SU-DHL-6 (cell line): Measurements from ENCODE around the gene GDF10.

ENCODE experiments used
- H2AFZ ChIP-seq: fragments of 200-600 bp; sonication (generic); 2 replicates; pipeline ENCODE4 v1.6.1; 2014; ENCODE audit warnings: low read depth, mild to moderate bottlenecking, moderate library complexity, mixed read lengths, antibody characterized with exemption, low read length; ENCODE audit not compliant: severe bottlenecking
- H3F3A ChIP-seq: fragments of 200-600 bp; shearing (Covaris generic); 2 replicates; pipeline ENCODE4 v1.6.0; 2016; ENCODE audit warnings: antibody characterized with exemption, mild to moderate bottlenecking; ENCODE audit not compliant: insufficient read depth
- H3K27ac ChIP-seq: fragments of 200-600 bp; sonication (generic); 2 replicates; pipeline ENCODE4 v1.5.1; 2016; ENCODE audit warnings: low read depth, mild to moderate bottlenecking, low read length, moderate library complexity, mixed read lengths
- H3K27me3 ChIP-seq: fragments of 200-600 bp; sonication (generic), shearing (Covaris generic); 2 replicates; pipeline ENCODE4 v1.6.0; 2014; ENCODE audit warnings: mild to moderate bottlenecking, low read length
- H3K36me3 ChIP-seq: fragments of 200-600 bp; sonication (generic); 2 replicates; pipeline ENCODE4 v1.6.1; 2014; ENCODE audit warnings: mild to moderate bottlenecking, low read length, mixed read lengths
- H3K4me2 ChIP-seq: fragments of 300-600, 200-600 bp; shearing (Covaris generic), sonication (generic); 2 replicates; pipeline ENCODE4 v1.6.0; 2014; ENCODE audit warnings: low read length, low read depth, mild to moderate bottlenecking; ENCODE audit not compliant: poor library complexity, severe bottlenecking
- H3K4me3 ChIP-seq: fragments of 200-600 bp; sonication (generic); 2 replicates; pipeline ENCODE4 v1.5.1; 2014; ENCODE audit warnings: antibody characterized with exemption, low read length, mild to moderate bottlenecking, mixed read lengths; ENCODE audit not compliant: insufficient read depth, poor library complexity, severe bottlenecking
- H3K79me2 ChIP-seq: fragments of 200-600 bp; sonication (generic); 2 replicates; pipeline ENCODE4 v1.6.1; 2014; ENCODE audit warnings: mild to moderate bottlenecking, low read length, moderate library complexity; ENCODE audit not compliant: insufficient read depth
- H3K9ac ChIP-seq: fragments of 200-600 bp; sonication (generic); 2 replicates; pipeline ENCODE4 v1.7.0; 2014; ENCODE audit warnings: mild to moderate bottlenecking, low read length
- H3K9me2 ChIP-seq: fragments of 200-600 bp; sonication (generic); replicated peaks from 2 replicates; pipeline ENCODE4 v1.6.1; 2014; ENCODE audit warnings: low read length; ENCODE audit not compliant: insufficient read depth
- H3K9me3 ChIP-seq: fragments of 200-600 bp; sonication (generic); 2 replicates; pipeline ENCODE4 v1.6.1; 2014; ENCODE audit warnings: low read length, mixed read lengths; ENCODE audit not compliant: insufficient read depth
- H4K20me1 ChIP-seq: fragments of 200-600 bp; sonication (generic); 2 replicates; pipeline ENCODE4 v1.6.1; 2014; ENCODE audit warnings: low read depth, mild to moderate bottlenecking, antibody characterized with exemption, low read length, moderate library complexity, mixed read lengths
- EZH2phosphoT487 ChIP-seq: fragments of 200-600 bp; sonication (generic), shearing (Covaris generic); conservative IDR thresholded peaks from 2 replicates; pipeline ENCODE4 v1.6.1; 2018; ENCODE audit warnings: mild to moderate bottlenecking, antibody characterized with exemption, low read length, moderate library complexity, mixed read lengths
- TF ChIP-seq, protein P1 (sequence below): fragments of 200-600 bp; sonication (generic); IDR thresholded peaks from one replicate; pipeline ENCODE4 v1.5.1; 2017; ENCODE audit warnings: antibody characterized with exemption, mild to moderate bottlenecking, low read length, moderate library complexity; ENCODE audit not compliant: insufficient read depth, poor library complexity, severe bottlenecking

Gene GDF10

DNA sequence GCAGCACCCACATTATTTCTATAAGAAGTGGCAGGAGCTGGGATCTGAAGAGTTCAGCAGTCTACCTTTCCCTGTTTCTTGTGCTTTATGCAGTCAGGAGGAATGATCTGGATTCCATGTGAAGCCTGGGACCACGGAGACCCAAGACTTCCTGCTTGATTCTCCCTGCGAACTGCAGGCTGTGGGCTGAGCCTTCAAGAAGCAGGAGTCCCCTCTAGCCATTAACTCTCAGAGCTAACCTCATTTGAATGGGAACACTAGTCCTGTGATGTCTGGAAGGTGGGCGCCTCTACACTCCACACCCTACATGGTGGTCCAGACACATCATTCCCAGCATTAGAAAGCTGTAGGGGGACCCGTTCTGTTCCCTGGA lies 47.3 kb downstream of the GDF10 start:
- no peaks in the 10 kb centered on the region for H4K20me1 ChIP-seq
- H3K4me3 ChIP-seq = no peak overlapping the region
- H3K79me2 ChIP-seq = no peaks in the 10 kb centered on the region
- no peaks in the 10 kb centered on the region for H3K27me3 ChIP-seq
- TF ChIP-seq EZH2phosphoT487 = no peak
- TF ChIP-seq, protein P1, sequence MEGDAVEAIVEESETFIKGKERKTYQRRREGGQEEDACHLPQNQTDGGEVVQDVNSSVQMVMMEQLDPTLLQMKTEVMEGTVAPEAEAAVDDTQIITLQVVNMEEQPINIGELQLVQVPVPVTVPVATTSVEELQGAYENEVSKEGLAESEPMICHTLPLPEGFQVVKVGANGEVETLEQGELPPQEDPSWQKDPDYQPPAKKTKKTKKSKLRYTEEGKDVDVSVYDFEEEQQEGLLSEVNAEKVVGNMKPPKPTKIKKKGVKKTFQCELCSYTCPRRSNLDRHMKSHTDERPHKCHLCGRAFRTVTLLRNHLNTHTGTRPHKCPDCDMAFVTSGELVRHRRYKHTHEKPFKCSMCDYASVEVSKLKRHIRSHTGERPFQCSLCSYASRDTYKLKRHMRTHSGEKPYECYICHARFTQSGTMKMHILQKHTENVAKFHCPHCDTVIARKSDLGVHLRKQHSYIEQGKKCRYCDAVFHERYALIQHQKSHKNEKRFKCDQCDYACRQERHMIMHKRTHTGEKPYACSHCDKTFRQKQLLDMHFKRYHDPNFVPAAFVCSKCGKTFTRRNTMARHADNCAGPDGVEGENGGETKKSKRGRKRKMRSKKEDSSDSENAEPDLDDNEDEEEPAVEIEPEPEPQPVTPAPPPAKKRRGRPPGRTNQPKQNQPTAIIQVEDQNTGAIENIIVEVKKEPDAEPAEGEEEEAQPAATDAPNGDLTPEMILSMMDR = no peak
- H3K9ac ChIP-seq = no peak overlapping the region
- H3K4me2 ChIP-seq = no peak overlapping the region
- no peak overlapping the region for H3K27ac ChIP-seq
- H3K36me3 ChIP-seq = no peaks in the 10 kb centered on the region
- H3K9me2 ChIP-seq = no peaks in the 10 kb centered on the region
- no peaks in the 10 kb centered on the region for H3K9me3 ChIP-seq
- H3F3A ChIP-seq = no peaks in the 10 kb centered on the region
- H2AFZ ChIP-seq = no peak overlapping the region

DNA sequence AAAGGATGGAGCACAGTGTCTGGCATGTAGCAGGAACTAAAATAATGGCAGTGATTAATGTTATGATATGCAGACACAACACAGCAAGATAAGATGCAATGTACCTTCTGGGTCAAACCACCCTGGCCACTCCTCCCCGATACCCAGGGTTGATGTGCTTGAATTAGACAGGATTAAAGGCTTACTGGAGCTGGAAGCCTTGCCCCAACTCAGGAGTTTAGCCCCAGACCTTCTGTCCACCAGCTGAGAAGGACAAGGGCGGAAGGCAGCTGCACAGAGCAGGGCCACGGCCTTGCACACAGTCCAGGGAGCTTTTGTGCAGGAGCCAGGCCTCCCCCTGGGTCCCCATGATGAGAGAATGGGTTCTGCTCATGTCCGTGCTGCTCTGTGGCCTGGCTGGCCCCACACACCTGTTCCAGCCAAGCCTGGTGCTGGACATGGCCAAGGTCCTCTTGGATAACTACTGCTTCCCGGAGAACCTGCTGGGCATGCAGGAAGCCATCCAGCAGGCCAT lies 48.2 kb downstream of the GDF10 start, which contains the start of gene RBP3:
Gene RBP3 (plus strand): TSS at position 226 of the 514 bp plus-strand sequence. CDS start 122 bp downstream, at position 348.
- TF ChIP-seq EZH2phosphoT487 = no peak
- TF ChIP-seq, protein P1 = no peak
- Histone ChIP-seq H3K27me3 (no peaks in the 10 kb centered on the region), H3K4me3 (no peak within 1 kb of the TSS), H2AFZ (no peak within 1 kb of the TSS), H3K9me2 (no peaks in the 10 kb centered on the region), H3K79me2 (no peaks in the 10 kb centered on the region), H4K20me1 (no peaks in the 10 kb centered on the region), H3K4me2 (no peak within 1 kb of the TSS), H3K27ac (no peak within 1 kb of the TSS), H3K36me3 (no peaks in the 10 kb centered on the region), H3K9me3 (no peaks in the 10 kb centered on the region), H3K9ac (no peak within 1 kb of the TSS), H3F3A (no peaks in the 10 kb centered on the region)

DNA sequence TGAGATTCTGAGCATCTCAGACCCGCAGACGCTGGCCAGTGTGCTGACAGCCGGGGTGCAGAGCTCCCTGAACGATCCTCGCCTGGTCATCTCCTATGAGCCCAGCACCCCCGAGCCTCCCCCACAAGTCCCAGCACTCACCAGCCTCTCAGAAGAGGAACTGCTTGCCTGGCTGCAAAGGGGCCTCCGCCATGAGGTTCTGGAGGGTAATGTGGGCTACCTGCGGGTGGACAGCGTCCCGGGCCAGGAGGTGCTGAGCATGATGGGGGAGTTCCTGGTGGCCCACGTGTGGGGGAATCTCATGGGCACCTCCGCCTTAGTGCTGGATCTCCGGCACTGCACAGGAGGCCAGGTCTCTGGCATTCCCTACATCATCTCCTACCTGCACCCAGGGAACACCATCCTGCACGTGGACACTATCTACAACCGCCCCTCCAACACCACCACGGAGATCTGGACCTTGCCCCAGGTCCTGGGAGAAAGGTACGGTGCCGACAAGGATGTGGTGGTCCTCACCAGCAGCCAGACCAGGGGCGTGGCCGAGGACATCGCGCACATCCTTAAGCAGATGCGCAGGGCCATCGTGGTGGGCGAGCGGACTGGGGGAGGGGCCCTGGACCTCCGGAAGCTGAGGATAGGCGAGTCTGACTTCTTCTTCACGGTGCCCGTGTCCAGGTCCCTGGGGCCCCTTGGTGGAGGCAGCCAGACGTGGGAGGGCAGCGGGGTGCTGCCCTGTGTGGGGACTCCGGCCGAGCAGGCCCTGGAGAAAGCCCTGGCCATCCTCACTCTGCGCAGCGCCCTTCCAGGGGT lies 48.9 kb downstream of the GDF10 start:
- H3K79me2 ChIP-seq = no peaks in the 10 kb centered on the region
- no peak overlapping the region for H3K9ac ChIP-seq
- H3K9me3 ChIP-seq = no peaks in the 10 kb centered on the region
- no peaks in the 10 kb centered on the region for H3K9me2 ChIP-seq
- no peak for TF ChIP-seq EZH2phosphoT487
- TF ChIP-seq, protein P1 = no peak
- no peak overlapping the region for H3K4me2 ChIP-seq
- H3K36me3 ChIP-seq = no peaks in the 10 kb centered on the region
- H3F3A ChIP-seq = no peaks in the 10 kb centered on the region
- H3K27me3 ChIP-seq = no peaks in the 10 kb centered on the region
- H3K4me3 ChIP-seq = no peak overlapping the region
- H4K20me1 ChIP-seq = no peaks in the 10 kb centered on the region
- H2AFZ ChIP-seq = no peak overlapping the region
- H3K27ac ChIP-seq = no peak overlapping the region
